GM10248 (cell line): ENCODE measurements around the gene SEZ6L2.

Experiments used
- CTCF ChIA-PET: fragments of 300-600 bp; sonication (Branson Sonifier 250); formaldehyde crosslinking; extraction: SDS; loops from one replicate; lab custom pipeline; 2021; ENCODE audit warnings: antibody characterized with exemption; lab: Yijun Ruan, JAX
- POLR2A ChIA-PET: fragments of 350-650 bp; sonication (Branson Sonifier 250); formaldehyde crosslinking; extraction: SDS; loops from one replicate; lab custom pipeline; 2020; ENCODE audit warnings: antibody characterized with exemption; lab: Yijun Ruan, JAX
- DNase-seq: peaks from one replicate; pipeline ENCODE4 v3.0.0; 2012; ENCODE audit errors: extremely low spot score
- TF ChIP-seq, protein P1 (sequence below): IDR thresholded peaks from 2 replicates; pipeline ENCODE4 v1.5.1; 2012; ENCODE audit warnings: mild to moderate bottlenecking, low read depth; ENCODE audit errors: extremely low read depth, missing control alignments, control extremely low read depth

SEZ6L2 gene

GRCh38 chr16:29906520-29907244, 7.3 kb upstream of the SEZ6L2 start:
- DNase-seq = no peak
- TF ChIP-seq, protein P1, sequence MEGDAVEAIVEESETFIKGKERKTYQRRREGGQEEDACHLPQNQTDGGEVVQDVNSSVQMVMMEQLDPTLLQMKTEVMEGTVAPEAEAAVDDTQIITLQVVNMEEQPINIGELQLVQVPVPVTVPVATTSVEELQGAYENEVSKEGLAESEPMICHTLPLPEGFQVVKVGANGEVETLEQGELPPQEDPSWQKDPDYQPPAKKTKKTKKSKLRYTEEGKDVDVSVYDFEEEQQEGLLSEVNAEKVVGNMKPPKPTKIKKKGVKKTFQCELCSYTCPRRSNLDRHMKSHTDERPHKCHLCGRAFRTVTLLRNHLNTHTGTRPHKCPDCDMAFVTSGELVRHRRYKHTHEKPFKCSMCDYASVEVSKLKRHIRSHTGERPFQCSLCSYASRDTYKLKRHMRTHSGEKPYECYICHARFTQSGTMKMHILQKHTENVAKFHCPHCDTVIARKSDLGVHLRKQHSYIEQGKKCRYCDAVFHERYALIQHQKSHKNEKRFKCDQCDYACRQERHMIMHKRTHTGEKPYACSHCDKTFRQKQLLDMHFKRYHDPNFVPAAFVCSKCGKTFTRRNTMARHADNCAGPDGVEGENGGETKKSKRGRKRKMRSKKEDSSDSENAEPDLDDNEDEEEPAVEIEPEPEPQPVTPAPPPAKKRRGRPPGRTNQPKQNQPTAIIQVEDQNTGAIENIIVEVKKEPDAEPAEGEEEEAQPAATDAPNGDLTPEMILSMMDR = no peak
- ChIA-PET POLR2A (no interaction called here), CTCF (no interaction called here)

GRCh38 chr16:29905668-29906067, 6.3 kb upstream of the SEZ6L2 start:
- ChIA-PET CTCF (no interaction called here), POLR2A (no interaction called here)
- TF ChIP-seq, protein P1 = no peak
- DNase-seq = no peak

- CTCF ChIA-PET = no interaction called here
- no peak for DNase-seq
- TF ChIP-seq, protein P1 = no peak
- POLR2A ChIA-PET = interaction anchor here (0.7 kb wide), 1 partner anchor 661 kb away, joined by 5 read pairs; no protein-coding TSS in a partner anchor
Observed at GRCh38 chr16:29904947-29905346, 5.6 kb upstream of the SEZ6L2 start.

DNA sequence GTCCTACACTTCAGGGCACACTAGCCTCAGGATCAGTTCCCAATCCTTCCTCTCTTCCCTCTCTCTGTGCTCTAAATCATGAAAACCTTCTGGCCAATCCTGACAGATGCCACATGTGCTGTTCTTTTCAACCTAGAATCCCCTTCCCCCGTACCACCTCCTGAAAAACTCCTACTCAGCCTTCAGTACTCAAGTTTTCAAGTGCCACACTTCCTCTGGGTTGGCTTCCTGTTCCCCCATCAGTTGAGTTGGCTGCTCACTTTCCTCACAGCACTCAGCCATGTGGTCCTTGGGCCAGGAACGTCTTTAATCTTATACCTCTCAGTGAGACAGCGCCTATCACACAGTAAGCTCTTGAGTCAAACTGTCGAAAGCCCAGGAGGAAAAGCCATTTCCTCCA, 4.2 kb upstream of the SEZ6L2 start:
- no peak for DNase-seq
- TF ChIP-seq, protein P1 = no peak
- CTCF ChIA-PET = no interaction called here
- POLR2A ChIA-PET = no interaction called here

- CTCF ChIA-PET = no interaction called here
- TF ChIP-seq, protein P1 = no peak
- POLR2A ChIA-PET = no interaction called here
- DNase-seq = no peak
Observed at GRCh38 chr16:29901607-29901945, 2.2 kb upstream of the SEZ6L2 start.

GRCh38 chr16:29900888-29901606, 1.7 kb upstream of the SEZ6L2 start:
- POLR2A ChIA-PET = no interaction called here
- CTCF ChIA-PET = interaction anchor here (0.9 to 1.8 kb wide), 3 partner anchors 8 to 15 kb away, joined by 3 to 6 read pairs (median 4); no protein-coding TSS in a partner anchor
- TF ChIP-seq, protein P1 = no peak
- DNase-seq = no peak
